COLO668 (cell line): ENCODE results near the gene RPS21.

ENCODE experiments used
- DNase-seq: peaks from one replicate; lab custom pipeline; 2025; ENCODE audit not compliant: unreplicated experiment; lab: John Stamatoyannopoulos, UW

RPS21 gene

GRCh38 chr20:62353289-62354030, 33.4 kb upstream of the RPS21 start:
- no peak for DNase-seq

GRCh38 chr20:62354031-62354808, 32.7 kb upstream of the RPS21 start:
- no peak for DNase-seq

- no peak for DNase-seq
These were observed 32.0 kb upstream of the RPS21 start for GRCh38 chr20:62354811-62355341.

- no peak for DNase-seq
These were observed 31.4 kb upstream of the RPS21 start for GRCh38 chr20:62355516-62355877.

GRCh38 chr20:62355878-62356588, 30.9 kb upstream of the RPS21 start:
- no peak for DNase-seq

GRCh38 chr20:62356589-62357186, 30.2 kb upstream of the RPS21 start:
- no peak for DNase-seq

- no peak for DNase-seq
These were observed 29.7 kb upstream of the RPS21 start for GRCh38 chr20:62357187-62357667.

- DNase-seq, result no peak
These were observed 29.2 kb upstream of the RPS21 start for GRCh38 chr20:62357681-62358080.

- DNase-seq, result no peak
These were observed 28.5 kb upstream of the RPS21 start for GRCh38 chr20:62358171-62359042.

- DNase-seq, result no peak
These were observed 27.8 kb upstream of the RPS21 start for GRCh38 chr20:62359043-62359490.

- DNase-seq, result no peak
These were observed 27.3 kb upstream of the RPS21 start for GRCh38 chr20:62359491-62360121.

- DNase-seq, result no peak
These were observed 25.8 kb upstream of the RPS21 start for GRCh38 chr20:62360854-62361798.

- no peak for DNase-seq
These were observed 24.9 kb upstream of the RPS21 start for GRCh38 chr20:62361799-62362589.

GRCh38 chr20:62362590-62362940, 24.3 kb upstream of the RPS21 start:
- DNase-seq, result no peak

GRCh38 chr20:62362991-62363919, 23.6 kb upstream of the RPS21 start:
- no peak for DNase-seq

- no peak for DNase-seq
These were observed 22.7 kb upstream of the RPS21 start for GRCh38 chr20:62363920-62364851.
